Right lobe of liver (tissue), 4 donors: ENCODE measurements around the gene HOXA13.

ENCODE experiments used
- POLR2A ChIP-seq: fragments of 450-650 bp; IDR thresholded peaks from one replicate; pipeline ENCODE4 v1.6.1; 2017; ENCODE audit warnings: antibody characterized with exemption, mild to moderate bottlenecking
- TF ChIP-seq, protein P1 (sequence below), 4 donors: fragments of 200-600 bp in 3 of 4; fragments of 450-650 bp in 1 of 4; IDR thresholded peaks; one replicate each; pipeline versions ENCODE4 v1.5.1 to v1.8.0; 2016 to 2022; ENCODE audit warnings: antibody characterized with exemption in 4 of 4, mild to moderate bottlenecking in 2 of 4
- donor health status: DM: no; HTN: no; CAD: no.
- donor health status: DM: no; HTN: no; CAD: no.
- donor health status: DM: no; HTN: yes; CAD: no.

DNA sequence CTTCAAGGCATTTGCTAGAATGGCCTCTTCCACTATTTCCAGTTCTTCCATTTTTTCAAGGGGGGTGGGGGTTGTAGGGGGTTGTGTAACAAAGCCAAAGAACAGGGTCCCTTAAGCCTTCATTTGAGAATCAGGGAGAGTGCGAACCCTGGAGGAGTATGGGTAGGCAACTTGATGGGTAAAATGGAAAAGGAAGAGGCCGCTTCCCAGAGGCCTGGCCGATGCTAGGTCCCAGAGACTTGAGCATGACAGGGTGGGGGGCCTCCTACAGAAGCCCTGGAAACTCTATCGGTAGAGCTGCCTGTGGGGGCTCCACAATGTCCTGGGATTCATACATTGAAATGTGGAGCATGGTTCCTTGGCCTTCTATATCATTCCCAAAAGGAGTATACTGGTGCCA, 9.1 kb upstream of the HOXA13 start:
- no peak for TF ChIP-seq POLR2A
- TF ChIP-seq, protein P1, sequence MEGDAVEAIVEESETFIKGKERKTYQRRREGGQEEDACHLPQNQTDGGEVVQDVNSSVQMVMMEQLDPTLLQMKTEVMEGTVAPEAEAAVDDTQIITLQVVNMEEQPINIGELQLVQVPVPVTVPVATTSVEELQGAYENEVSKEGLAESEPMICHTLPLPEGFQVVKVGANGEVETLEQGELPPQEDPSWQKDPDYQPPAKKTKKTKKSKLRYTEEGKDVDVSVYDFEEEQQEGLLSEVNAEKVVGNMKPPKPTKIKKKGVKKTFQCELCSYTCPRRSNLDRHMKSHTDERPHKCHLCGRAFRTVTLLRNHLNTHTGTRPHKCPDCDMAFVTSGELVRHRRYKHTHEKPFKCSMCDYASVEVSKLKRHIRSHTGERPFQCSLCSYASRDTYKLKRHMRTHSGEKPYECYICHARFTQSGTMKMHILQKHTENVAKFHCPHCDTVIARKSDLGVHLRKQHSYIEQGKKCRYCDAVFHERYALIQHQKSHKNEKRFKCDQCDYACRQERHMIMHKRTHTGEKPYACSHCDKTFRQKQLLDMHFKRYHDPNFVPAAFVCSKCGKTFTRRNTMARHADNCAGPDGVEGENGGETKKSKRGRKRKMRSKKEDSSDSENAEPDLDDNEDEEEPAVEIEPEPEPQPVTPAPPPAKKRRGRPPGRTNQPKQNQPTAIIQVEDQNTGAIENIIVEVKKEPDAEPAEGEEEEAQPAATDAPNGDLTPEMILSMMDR (IDR thresholded peaks at IDR 0.05), result no peak
